Measurements from ENCODE around the gene TACC2.
"Not testable (repeated sequence)": the region's sequence is repeated elsewhere in the genome, so short reads cannot be mapped to it uniquely, and the experiment has no call there.

TACC2 gene

DNA sequence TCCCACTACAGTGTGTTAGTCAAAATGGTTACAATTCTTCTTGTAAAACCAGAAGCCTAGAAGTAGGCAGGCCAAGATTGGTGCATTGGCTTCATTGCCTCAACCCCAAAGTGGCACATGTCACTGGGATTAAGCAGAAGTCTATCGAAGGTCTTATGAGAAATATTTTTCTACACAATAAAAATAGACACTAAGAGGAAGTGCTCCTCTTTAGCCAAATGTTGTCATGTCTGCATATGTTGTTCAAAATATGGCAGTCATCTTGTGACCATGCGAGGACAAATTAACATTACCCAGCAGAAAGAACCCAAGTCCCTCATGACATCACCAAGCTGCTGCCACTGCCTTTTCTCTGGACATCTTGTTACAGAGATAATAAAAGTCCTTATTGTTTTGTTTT is 7.6 kb upstream of the TACC2 start:
- no peak for DNase-seq

DNA sequence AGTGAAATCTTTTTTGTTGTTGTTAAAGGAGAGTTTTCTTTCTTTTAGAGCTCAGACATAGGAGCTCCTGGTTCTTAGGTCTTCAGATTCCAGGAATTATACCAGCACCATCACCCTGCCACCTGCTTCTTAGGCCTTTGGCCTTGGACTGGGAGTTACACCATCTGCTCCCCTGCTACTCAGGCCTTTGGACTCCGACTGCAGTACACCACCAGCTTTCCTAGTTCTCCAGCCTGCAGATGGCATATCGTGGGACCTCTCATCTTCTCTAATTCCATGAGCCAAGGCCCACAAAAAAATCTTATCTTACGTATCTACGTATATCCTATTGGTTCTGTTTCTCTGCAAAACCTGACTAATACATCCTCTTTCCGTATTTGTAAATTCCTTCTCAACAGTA is 5.1 kb upstream of the TACC2 start:
- no peak for DNase-seq

DNA sequence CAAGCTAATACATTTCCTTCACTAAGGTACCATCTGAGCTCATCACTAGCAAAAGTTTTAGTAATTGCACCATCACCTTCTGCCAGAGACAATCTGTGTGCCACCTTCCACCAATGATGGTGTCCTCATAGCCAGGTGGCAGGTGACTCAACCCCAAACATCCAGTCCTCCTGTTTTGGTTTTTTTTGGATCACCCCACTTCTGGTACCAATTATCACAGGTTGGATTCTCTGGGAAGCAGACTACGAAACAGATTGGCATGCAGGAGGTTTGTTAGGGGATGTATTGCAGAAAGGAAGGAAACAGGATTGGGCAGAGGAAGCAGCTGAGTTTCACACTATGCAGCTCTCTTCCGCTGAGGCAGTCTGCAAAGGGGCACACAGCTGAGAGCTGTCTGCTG is 4.5 kb upstream of the TACC2 start:
- no peak for DNase-seq

DNA sequence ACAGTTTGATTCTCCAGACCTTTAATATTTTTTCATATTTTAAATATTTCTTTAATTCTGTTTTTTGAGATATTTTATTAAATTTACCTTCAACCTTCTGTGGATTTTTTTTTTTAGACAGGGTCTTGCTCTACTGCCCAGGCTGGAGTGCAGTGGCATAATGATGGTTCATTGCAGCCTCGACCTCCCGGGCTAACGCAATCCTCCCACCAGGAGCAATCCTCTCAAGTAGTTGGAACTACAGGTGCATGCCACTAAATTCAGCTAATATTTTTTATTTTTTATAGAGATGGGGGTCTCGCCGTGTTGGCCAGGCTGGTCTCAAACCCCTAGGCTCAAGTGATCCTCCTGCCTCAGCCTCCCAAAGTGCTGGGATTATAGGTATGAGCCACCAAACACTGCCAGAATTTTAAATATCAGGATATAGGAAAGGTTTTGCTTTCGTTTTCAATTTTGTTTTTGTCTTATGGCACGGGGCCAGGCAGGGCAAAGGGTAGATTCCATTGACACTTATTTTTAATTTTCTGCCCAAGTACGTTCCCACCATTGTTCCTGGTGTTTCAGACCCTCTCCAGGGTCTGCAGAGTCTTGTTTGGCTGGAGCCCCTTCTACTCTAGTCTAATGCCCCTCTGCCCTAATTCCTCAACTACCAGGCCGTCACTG is 1.2 kb downstream of the TACC2 start:
- DNase-seq: no peak

DNA sequence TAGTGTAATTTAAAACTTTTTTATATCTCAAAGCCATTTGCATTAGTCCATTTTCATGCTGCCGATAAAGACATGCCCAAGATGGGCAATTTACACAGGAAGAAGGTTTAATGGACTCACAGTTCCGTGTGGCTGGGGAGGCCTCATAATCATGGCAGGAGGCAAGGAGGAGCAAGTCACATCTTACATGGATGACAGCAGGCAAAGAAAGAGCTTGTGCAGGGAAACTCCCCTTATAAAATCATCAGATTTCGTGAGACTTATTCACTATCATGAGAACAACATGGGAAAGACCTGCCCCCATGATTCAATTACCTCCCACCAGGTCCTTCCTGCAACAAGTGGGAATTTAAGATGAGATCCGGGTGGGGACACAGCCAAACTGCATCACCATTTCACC is 2.8 kb downstream of the TACC2 start:
- DNase-seq: not testable (repeated sequence)

DNA sequence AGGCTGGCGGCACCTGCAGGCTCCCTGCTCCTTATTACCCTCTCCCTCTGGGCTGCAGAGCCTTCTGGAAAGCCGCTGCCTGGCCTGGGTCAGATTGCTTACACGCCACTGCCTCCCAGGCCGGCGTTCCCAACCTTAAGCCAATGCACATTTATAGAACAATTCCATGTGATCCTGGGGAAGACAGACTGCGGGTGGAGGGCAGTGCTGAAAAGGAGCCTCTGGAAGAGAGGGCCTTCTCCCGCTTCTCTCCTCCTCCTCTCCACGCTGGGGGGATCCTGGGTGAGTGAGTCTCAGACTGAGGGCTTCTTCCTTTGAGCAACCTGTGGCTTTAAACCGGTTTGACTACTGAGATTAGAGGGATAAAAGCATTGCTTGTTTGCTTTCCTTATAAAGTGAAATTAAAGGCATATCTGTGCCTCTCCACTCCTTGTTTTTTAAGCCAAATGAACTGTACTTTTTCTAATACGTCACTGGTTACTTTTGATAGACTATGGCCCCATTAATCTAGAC is 5.5 kb downstream of the TACC2 start:
- no peak for DNase-seq

DNA sequence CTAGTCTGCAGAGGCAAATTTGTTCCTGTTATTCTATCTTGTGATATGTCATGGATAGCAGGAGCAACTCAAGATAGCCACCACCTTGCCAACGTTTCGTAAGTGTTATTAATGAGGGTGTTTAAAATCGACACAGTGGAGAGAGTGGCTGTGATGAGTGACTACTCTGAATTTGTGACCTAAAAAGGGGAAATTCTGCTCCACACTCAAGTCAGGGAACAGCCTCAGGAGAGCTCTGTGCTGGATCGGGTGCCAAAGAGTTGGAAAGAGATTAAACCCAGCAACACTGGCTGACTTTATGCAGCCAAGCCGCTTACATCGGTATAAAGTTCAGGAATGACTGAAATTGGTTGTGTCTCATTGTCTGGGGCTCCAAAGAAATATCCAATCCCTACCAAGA is 9.5 kb downstream of the TACC2 start:
- DNase-seq: no peak

DNA sequence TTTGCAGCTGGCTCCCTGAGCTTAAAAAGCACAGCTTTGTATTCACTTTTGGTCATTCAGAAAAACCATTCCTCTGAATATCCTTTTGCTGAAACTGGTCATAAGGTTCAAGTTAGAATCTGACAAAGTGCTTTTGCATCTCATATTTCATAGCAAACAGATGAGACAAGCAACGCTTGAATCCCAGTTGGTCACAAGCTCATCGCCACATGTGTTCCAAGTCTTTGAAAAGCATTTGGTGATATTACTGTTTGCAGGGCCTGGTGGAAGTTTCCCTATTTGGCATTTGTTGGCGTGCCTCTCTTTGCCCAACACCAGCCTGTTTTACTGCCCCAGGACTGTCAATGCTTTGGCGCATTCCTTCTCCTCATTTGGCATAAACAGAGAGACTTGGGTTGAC is 10.3 kb downstream of the TACC2 start:
- DNase-seq: no peak

DNA sequence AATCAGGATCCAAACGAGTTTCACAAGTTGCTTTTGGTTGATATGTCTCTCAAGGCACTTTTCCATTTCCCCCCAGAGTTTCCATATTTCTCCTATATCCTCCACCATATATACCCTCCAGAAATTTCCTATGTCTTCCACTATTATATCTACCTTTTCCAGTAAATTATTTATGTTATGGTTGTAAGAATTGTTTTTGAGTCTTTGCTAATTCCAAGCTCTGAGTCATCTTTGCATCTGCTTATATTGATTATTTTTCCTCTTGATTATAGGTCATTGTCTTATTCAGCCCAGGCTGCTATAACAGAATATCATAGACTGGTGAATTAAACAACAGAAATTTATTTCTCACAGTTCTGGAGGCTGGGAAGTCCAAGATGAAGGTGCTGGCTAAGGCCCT is 12.7 kb downstream of the TACC2 start:
- no peak for DNase-seq

DNA sequence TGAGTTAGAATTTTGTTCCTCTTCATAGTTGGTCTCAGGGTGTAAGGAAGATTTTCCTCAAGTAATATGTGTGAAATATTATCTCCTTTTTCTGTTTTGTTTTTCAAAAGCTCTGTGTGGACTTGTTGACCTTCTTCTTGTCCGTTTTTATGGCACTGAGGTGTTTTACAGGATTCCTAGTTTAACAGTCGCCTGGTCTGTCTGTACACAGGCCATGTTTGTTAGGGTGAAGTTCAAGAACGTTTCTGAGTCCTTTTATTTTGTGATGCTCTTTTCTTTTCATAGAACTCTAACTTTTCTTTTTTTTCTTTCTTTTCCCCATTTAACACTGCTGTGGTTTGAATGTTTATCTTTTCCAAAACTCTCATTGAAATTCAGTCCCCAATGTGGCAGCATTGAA is 18.5 kb downstream of the TACC2 start:
- no peak for DNase-seq

DNA sequence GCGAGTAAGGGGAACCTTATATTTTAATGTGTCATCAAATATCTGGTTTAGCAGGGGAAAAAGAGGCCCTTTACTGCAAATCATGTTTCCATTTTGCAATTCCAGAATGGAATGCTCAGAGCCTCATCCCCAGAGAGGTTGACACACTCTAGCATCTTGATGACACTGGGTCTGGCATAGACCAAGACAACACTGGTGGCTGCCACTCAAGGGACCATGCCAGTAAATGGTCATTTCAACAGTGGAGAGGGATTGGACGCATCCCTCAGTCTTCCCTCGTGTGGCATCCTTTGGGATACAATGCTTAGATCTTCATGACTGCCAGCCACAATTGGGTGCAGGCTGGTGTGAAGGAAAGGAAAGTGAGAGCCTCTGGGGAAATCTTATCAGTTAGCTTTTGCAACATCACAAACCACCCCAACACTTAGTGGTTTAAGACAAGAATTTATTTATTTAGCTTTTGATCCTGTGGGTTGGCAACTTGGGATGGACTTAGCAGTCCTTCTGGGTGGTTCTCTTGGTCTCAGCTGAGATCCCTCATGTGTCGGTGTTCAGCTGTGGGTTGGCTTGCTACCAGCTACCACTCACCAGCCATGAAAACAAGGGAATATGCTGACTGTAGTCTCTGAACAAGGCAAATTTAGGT is 21.6 kb downstream of the TACC2 start:
- DNase-seq: no peak

DNA sequence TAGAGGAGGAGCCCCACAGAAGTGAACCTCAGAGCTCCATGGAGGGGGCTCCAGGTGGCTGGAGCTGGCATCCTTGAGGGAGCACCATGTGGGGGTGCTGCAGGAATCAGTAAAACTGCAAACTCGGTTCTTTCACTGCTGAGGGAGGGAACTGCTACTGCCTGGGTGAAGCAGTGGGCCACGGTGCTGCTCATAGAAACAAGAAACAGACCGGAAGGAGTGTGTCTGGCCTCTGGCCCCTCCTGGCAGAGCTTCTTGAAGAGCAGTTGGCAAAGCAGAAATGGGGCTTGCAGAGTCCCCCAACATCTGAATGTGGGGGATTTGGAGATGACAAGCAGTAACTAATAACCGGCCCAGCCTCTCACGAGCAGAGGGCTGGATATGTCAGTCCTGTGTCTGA is 23.8 kb downstream of the TACC2 start:
- no peak for DNase-seq

DNA sequence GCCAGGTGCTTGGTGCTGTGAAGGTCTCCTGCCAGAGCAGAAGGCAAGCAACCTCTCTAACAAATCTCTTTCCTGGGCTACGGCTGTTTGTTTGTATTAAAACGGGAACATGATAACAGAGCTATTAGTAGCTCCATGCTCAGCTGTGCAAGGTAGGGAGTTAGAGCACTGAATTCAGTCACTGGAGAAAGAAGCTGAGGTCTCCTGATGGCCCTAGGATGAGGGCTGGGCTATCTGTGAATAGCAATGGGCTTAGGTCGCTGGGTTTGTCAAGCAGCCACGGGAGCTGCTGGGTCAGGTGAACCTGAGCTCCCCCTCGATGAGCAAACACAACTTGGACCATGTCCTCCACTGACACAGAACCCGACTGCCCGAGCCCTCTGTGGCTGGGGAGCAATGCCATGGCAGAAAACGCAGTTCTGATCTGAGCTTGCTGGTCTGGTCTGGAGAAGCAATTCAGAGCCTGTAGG is 24.4 kb downstream of the TACC2 start:
- no peak for DNase-seq

DNA sequence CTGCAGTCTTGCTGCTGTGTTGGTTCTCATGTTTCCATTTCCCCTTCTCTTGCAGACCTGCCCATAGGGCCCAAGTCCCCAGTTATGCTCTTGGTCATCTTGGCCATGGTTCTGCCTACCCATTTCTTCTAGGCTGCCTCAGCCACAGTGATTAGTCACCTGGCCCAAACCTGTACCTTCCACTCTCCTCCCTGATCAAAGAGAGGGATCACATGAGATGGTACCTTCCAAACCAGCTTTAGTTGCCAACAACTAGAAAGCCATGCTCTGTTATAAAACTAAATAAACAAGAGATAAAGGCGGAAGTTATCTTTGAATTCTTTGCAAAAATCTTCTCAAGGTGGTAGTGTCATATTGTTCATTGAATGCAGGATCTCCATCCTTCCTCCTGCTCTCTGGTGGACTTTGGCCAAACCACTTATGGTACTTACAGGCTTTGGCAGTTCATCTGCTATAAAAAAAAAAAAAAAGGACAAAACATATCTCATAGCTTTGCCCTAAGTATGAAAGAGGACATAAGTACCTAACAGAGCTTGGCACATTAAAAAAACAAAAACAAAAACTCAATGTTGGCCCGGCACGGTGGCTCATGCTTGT is 25.8 kb downstream of the TACC2 start:
- no peak for DNase-seq

DNA sequence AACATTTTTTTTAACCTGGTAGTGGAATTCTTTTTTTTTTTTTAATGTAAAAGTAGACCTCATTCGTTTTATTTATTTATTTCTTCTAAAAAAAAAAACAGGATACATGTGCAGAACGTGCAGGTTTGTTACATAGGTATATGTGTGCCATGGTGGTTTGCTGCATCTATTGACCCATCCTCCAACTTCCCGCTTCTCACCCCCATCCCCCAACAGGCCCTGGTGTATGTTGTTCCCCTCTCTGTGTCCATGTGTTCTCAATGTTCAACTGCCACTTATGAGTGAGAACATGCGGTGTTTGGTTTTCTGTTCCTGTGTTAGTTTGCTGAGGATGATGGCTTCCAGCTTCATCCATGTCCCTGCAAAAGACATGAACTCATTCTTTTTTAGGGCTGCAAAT is 29.0 kb downstream of the TACC2 start:
- not testable (repeated sequence) for DNase-seq

DNA sequence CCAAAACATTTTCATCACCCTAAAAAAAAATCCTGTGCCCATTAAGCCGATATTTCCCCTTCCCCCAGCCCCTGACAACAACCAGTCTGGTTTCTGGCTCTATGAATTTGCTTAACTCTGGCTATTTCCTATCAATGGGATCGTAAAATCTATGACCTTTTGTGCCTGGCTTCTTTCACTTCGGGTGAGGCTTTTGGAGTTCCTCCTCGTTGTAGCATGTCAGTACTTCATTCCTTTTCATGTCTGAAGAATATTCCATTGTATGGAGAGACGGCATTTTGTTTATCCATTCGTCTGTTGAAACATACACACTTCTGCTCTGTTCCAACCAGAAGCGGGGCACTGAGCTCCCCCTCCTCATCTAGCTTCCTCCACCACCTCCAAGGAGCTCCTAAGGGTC is 29.5 kb downstream of the TACC2 start:
- DNase-seq: no peak

DNA sequence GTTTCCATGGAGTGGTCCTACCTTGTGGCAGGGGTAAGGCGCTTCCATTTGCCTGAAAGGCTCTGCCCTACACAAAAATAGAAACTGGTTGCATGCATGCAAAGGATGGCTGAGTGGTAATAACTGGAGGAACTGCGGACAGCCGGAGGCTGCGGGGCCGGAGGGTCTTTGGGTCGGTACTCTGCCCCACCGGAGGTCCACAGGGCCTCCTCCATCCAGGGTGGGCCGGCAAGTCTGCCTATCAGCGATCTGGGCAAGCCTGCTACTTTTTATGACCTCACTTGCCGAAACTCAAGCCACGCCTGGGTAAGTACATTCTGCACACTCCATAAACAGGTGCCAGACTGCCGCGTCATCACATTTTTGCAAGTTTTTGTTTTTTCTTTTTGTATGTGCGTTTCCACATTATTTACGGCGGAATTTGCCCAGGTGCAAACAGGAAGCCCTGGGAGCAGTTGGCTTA is 30.0 kb downstream of the TACC2 start:
- no peak for DNase-seq

DNA sequence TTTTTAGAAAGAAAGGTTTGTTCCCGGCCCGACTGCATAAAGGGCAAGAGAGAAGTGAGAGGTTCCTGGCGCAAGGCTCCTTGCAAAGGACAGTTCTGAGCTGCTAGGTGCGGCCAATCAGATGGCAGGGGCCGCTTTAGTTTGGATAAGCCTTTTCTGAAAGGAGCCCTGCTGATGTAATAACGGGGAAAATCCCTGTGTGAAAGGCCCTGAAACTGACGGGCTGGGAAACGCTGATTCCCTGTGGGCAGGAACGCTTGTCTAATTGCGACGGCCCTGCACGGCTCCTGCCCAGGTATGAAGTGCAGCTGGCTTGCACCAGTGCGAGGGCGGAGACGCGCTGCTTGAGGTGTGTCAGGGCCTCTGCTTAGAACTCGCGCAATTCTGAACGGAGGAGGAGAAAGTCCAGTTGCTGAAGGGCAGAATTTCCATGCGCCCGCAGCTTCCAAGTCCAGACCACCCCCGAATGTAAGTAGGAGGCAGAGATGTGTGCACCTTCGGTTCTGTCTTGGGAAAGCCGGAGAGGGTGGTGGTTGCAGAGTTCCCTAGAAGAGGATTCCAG is 30.5 kb downstream of the TACC2 start:
- DNase-seq: no peak

DNA sequence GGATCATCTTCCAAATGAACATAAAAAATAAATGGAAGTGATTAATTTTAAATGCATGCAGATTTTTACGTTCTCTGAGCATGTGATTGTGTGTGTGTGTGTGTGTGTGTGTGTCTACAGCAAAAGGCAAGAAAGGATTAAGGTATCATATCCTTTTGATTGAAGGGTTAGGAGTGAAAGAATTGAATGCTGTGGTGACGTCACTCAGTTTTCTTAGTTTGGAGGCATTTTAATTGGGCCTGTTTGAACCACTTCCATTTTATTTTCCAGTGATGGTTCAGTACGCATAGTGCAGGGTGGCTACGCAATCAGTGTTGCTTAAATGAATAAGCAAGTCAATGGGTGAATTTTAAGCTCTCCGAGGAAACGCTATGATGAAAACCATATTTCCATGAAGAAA is 31.3 kb downstream of the TACC2 start:
- DNase-seq: no peak

DNA sequence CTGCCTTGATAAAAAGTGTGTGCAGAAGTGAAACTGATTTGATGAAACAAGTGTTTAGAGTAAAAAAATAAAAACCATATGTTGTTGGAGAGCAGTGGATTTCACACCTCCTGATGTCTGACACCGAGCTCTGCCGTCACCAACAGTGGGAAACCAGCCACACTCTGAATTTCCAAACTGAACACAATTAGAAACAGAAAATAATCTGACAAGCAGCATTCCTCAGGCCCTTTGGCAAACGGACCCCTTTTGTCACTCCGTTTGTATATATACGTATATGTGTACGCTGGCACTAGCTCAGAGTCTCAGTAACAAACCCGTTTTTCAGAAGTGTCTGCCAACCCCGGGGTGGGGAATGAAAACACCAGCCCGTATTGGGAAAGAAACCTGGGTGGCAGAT is 32.4 kb downstream of the TACC2 start:
- no peak for DNase-seq

DNA sequence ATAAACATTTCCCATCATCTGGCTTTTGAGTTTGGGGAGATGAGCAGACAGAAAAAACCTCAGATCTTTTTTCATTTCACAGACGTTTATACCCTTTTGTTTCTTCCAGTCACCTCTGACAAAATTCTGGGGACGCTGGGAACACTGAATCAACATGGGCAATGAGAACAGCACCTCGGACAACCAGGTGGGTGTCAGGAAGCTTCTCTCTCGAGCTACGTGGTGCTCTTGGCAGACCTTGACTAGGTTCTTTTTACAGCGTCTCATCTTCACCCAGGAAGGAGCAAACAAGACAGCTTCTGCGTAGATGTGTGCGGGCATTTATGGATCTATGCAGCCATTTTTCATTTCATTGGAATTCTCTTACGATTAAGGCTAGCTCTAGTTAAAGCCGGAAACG is 32.9 kb downstream of the TACC2 start:
- no peak for DNase-seq

DNA sequence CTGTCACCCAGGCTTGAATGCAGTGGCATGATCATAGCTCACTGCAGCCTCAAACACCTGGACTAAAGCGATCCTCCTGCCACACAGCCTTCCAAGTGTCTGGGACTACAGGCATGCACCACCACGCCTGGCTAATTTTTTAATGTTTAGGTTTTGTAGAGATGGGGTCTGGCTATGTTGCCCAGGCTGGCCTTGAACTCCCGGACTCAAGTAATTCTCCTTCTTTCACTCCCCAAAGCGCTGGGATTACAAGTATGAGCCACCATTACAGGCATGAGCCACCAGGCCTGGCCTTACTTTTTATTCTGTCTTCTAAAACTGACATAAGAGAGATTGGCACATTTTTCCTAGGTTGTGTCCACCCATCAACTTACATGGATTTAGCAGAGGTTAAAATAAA is 33.3 kb downstream of the TACC2 start:
- DNase-seq: no peak

DNA sequence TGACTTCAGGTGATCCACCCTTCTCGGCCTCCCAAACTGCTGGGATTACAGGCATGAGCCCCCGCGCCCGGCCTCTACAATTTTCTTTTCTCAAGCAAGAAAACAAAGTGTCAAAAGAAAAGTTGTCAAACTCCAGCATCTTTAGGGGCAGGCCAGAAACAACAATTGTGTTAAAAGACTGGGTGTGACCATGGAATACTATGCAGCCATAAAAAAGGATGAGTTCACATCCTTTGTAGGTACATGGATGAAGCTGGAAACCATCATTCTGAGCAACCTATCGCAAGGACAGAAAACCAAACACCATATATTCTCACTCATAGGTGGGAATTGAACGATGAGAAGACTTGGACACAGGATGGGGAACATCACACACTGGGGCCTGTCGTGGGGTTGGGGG is 34.3 kb downstream of the TACC2 start:
- DNase-seq: not testable (repeated sequence)
